Keratinocyte (primary cell): ENCODE data around the gene CDX1. TPM values are rescaled to one million over a fixed set of nuclear protein-coding genes. Genes with fewer than 3 reads are reported as not detected.

Experiments used
- DNase-seq: peaks from one replicate; pipeline ENCODE4 v3.0.0-alpha.2; 2011; ENCODE audit warnings: low read depth, missing footprints, low spot score
- FAIRE-seq: peaks from 2 replicates; lab custom pipeline; 2011; peaks lifted over from hg19 to GRCh38; lab: Jason Lieb, UNC
- H2AFZ ChIP-seq: 2 replicates; pipeline ENCODE4 v1.6.0; 2012; ENCODE audit warnings: low read length, control low read depth, inconsistent platforms; ENCODE audit not compliant: control insufficient read depth
- H3K27ac ChIP-seq: 2 replicates; pipeline ENCODE4 v1.5.1; 2011; ENCODE audit warnings: low read length; ENCODE audit not compliant: control insufficient read depth, insufficient read depth
- H3K27me3 ChIP-seq: 3 replicates; pipeline ENCODE4 v1.6.0; 2011; ENCODE audit warnings: low read length; ENCODE audit not compliant: control insufficient read depth, insufficient read depth; ENCODE audit errors: extremely low read depth
- H3K36me3 ChIP-seq, 2 experiments: 2 replicates in 1 of 2; 3 replicates in 1 of 2; pipeline ENCODE4 v1.5.1; 2011; ENCODE audit warnings: low read length in 2 of 2, mild to moderate bottlenecking in 1 of 2; ENCODE audit not compliant: control insufficient read depth in 2 of 2, insufficient read depth in 2 of 2; ENCODE audit errors: extremely low read depth in 1 of 2
- H3K4me1 ChIP-seq: 3 replicates; pipeline ENCODE4 v1.5.1; 2011; ENCODE audit warnings: low read length; ENCODE audit not compliant: control insufficient read depth, insufficient read depth; ENCODE audit errors: extremely low read depth
- H3K4me2 ChIP-seq: 3 replicates; pipeline ENCODE4 v1.6.0; 2011; ENCODE audit warnings: low read depth, low read length; ENCODE audit not compliant: control insufficient read depth, insufficient read depth; ENCODE audit errors: extremely low read depth
- H3K4me3 ChIP-seq, 3 experiments: fragments of 200-600 bp in 1 of 3; sonication (generic) in 1 of 3; 2 replicates in 2 of 3; 3 replicates in 1 of 3; pipeline ENCODE4 v1.5.1; 2011 to 2016; ENCODE audit warnings: low read length in 3 of 3, mild to moderate bottlenecking in 3 of 3, control low read depth in 2 of 3, inconsistent platforms in 1 of 3, low read depth in 1 of 3, mixed read lengths in 1 of 3, mixed run types in 1 of 3, moderate library complexity in 1 of 3; ENCODE audit not compliant: control insufficient read depth in 2 of 3, insufficient read depth in 2 of 3; ENCODE audit errors: extremely low read depth in 1 of 3
- H3K79me2 ChIP-seq: 2 replicates; pipeline ENCODE4 v1.6.0; 2012; ENCODE audit warnings: low read length; ENCODE audit not compliant: control insufficient read depth, insufficient read depth
- H3K9ac ChIP-seq: 3 replicates; pipeline ENCODE4 v1.6.0; 2011; ENCODE audit warnings: low read length; ENCODE audit not compliant: control insufficient read depth, insufficient read depth; ENCODE audit errors: extremely low read depth
- H3K9me1 ChIP-seq: 3 replicates; pipeline ENCODE4 v1.6.0; 2011; ENCODE audit warnings: low read length; ENCODE audit not compliant: control insufficient read depth, insufficient read depth; ENCODE audit errors: extremely low read depth
- H3K9me3 ChIP-seq: 2 replicates; pipeline ENCODE4 v1.5.1; 2012; ENCODE audit warnings: low read depth, low read length; ENCODE audit not compliant: control insufficient read depth
- H4K20me1 ChIP-seq: 3 replicates; pipeline ENCODE4 v1.6.0; 2011; ENCODE audit warnings: low read length; ENCODE audit not compliant: control insufficient read depth, insufficient read depth; ENCODE audit errors: extremely low read depth
- CTCF ChIP-seq, 3 experiments: IDR thresholded peaks in 1 of 3; conservative IDR thresholded peaks in 1 of 3; optimal IDR thresholded peaks in 1 of 3; 2 replicates in 2 of 3; 3 replicates in 1 of 3; pipeline versions ENCODE3 to v1.5.1; 2011; ENCODE audit warnings: low read length in 3 of 3, mild to moderate bottlenecking in 3 of 3, moderate library complexity in 2 of 3, control low read depth in 1 of 3, inconsistent platforms in 1 of 3; ENCODE audit not compliant: insufficient read depth in 2 of 3; ENCODE audit errors: extremely low read depth in 1 of 3
- EZH2 ChIP-seq: IDR thresholded peaks from one replicate; pipeline ENCODE4 v1.6.1; 2012; ENCODE audit warnings: inconsistent platforms, mild to moderate bottlenecking, low read length, moderate library complexity
- dilution Hi-C: fragments of 300-500 bp; cut with MboI; formaldehyde crosslinking; loops from one replicate; pipeline ENCODE4 v1.7.0; 2020; ENCODE audit warnings: low sequenced_read_pairs; ENCODE audit not compliant: extremely low pct_ligation_motif_present
- polyA plus RNA-seq, 5 experiments: library from polyadenylated mRNA; depleted of rRNA in 3 of 5; stranded (reverse) in 3 of 5; stranded (forward) in 1 of 5; unstranded in 1 of 5; fragments of >200 nt; gene quantifications; 1 replicate in 1 of 5; 2 replicates in 3 of 5; 3 replicates in 1 of 5; pipeline versions ENCODE4 v1.2.1 to v1.2.3, GENCODE V29; 2011 to 2012; ENCODE audit warnings: missing spikeins in 2 of 5, low read depth in 1 of 5, low replicate concordance in 1 of 5

The CDX1 gene
- polyA plus RNA-seq, 1 donor (not counting 4 experiments of a cell fraction or from before 2014, with no cell fraction given), result not detected

GRCh38 chr5:150142959-150143349, 23.6 kb upstream of the CDX1 start:
- Histone ChIP-seq H3K9me3 (no peaks in the 10 kb centered on the region), H3K9ac (peak overlapping the region; percentile 22), H3K4me3 (no peak overlapping the region), H3K79me2 (no peaks in the 10 kb centered on the region), H4K20me1 (no peaks in the 10 kb centered on the region), H3K36me3 (no peaks in the 10 kb centered on the region), H3K4me1 (peaks cover 12% of the 10 kb centered on the region), H3K4me2 (peak overlapping the region; percentile 11), H3K27ac (peak overlapping the region; percentile 5), H3K27me3 (peaks cover 4% of the 10 kb centered on the region), H2AFZ (no peak overlapping the region), H3K9me1 (no peaks in the 10 kb centered on the region)
- DNase-seq (no peak), FAIRE-seq (peak; percentile 49)
- no peak for TF ChIP-seq EZH2
- TF ChIP-seq CTCF (optimal IDR thresholded peaks at IDR 0.05 in 1 of 3, IDR thresholded peaks at IDR 0.05 in 1 of 3, conservative IDR thresholded peaks at IDR 0.05 in 1 of 3; ENCODE audit: extremely low read depth in 1 of 3, insufficient read depth in 2 of 3, low read length in 3 of 3), result no peak
- dilution Hi-C loops, result no loop called here

GRCh38 chr5:150143350-150144245, 23.0 kb upstream of the CDX1 start:
- Histone ChIP-seq H3K4me3 (no peak overlapping the region), H2AFZ (no peak overlapping the region), H3K79me2 (no peaks in the 10 kb centered on the region), H3K36me3 (no peaks in the 10 kb centered on the region), H3K27me3 (no peaks in the 10 kb centered on the region), H3K27ac (peak overlapping the region; percentile 5), H3K9me3 (no peaks in the 10 kb centered on the region), H3K9me1 (no peaks in the 10 kb centered on the region), H3K4me2 (peak overlapping the region; percentile 11), H3K4me1 (peaks cover 12% of the 10 kb centered on the region), H3K9ac (peak overlapping the region; percentile 22), H4K20me1 (no peaks in the 10 kb centered on the region)
- no peak for FAIRE-seq
- no peak for DNase-seq
- TF ChIP-seq CTCF (optimal IDR thresholded peaks at IDR 0.05 in 1 of 3, IDR thresholded peaks at IDR 0.05 in 1 of 3, conservative IDR thresholded peaks at IDR 0.05 in 1 of 3; ENCODE audit: extremely low read depth in 1 of 3, insufficient read depth in 2 of 3, low read length in 3 of 3) (no peak), EZH2 (no peak)
- dilution Hi-C loops, result no loop called here
